Activated CD8-positive, alpha-beta memory T cell treated with anti-CD3 and anti-CD28 coated beads for 36 hours (primary cell): ENCODE measurements around the gene ZXDC. TPM values are rescaled to one million over a fixed set of nuclear protein-coding genes. Genes with fewer than 3 reads are reported as not detected.

ENCODE experiments used
- CTCF ChIA-PET: fragments of 350-600 bp; sonication (Branson Sonifier 250); formaldehyde crosslinking; loops from one replicate; lab custom pipeline; 2021; ENCODE audit warnings: antibody characterized with exemption; lab: Charles Lee
- POLR2A ChIA-PET: fragments of 350-600 bp; sonication (Branson Sonifier 250); formaldehyde crosslinking; loops from one replicate; lab custom pipeline; 2021; ENCODE audit warnings: antibody characterized with exemption; lab: Charles Lee
- total RNA-seq, 2 experiments: library from RNA; stranded (reverse); gene quantifications; one replicate each; pipeline ENCODE4 v1.2.3, GENCODE V29; 2021

The ZXDC gene
- total RNA-seq, 2 experiments from 2014 or later = 20.5 to 21.8 TPM

DNA sequence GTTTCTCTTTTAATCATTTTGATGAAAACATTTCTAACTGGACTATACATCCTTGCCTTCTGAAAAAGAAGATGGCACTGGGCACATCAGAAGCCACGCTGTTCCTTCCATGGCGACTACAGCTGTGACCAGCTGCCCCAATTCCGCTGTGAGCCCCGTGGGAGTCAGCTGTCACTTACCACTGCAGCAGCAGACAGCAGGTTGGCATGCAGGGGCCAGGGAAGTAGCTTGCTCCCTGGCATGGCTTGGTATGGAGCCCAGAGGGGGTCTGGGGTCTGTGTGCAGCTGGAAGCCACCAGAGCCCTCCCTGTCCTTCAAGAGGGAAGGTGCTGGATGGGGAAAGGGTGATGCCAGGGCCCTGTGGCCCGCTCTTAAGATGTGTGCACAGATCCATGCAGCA lies 4.5 kb upstream of the ZXDC start:
- CTCF ChIA-PET = no interaction called here

DNA sequence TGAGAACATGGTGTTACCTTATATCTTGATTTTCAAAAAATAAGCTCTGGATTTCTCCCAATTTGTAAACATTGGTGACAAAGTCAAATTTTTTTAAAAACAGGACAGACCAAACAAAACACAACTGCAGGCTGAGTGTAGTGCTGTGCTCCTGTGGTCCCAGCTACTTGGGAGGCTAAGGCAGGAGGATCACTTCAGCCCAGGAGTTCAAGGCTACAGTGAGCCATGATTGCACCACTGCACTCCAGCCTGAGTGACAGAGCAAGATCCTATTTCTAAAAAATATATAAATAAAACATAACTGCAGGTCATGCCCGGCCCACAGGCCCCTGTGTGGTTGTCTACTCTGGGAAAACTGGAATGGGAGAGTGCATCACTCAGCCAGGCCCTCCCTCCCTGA lies 4.0 kb upstream of the ZXDC start:
- CTCF ChIA-PET = no interaction called here
- POLR2A ChIA-PET = no interaction called here

More for the DNA sequence above, 4.5 kb upstream of the ZXDC start:
- POLR2A ChIA-PET = no interaction called here

DNA sequence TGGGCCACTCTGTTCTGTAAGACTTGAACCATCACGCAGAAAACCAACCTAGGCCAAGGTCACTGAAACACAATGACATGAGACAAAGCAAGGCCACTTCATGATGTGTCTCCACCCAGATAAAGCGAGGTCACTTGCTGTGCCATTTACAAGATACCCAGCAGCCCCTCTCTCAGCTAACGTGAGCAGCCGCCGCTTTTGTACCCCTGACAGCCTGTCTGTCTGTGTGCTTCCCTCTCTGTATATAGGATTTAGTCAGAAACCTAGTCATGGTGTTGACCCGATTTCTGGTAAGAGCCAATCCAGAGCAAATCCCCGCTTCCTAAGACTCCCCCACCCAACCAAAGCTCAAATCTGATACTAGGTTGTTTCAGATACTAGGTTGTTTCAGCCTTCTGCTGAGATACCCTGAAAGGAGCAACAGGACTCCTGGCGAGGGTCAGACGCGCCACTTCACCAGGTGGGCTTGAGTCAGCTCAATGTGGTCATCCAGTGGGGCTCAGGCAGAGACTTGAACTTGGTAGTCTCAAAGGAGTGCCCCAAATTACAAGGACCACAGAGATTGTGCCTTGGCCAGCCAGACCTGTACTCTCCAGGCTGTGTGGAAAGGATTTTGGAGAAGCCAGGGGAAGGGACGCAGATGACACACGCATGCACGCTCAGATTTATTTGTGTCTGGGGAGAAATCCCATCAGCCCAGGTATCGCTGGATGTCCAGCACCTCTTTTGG lies 3.1 kb upstream of the ZXDC start:
- ChIA-PET CTCF (no interaction called here), POLR2A (no interaction called here)

DNA sequence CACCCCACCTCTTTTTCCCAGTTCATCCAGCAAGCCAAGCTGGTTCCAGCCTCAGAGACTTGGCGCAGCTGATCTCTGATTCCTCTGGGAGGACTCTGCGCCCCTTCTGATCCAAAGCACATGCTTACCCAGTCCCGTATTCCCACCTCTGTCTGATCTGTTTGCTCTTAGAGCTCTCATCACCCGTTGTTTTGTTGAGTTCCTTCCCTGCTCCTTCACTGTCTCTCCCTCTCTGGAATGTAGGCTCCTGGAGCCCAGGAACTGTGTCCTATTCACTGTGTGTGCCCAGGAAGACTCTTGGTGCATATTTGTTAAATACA lies 1.3 kb upstream of the ZXDC start:
- ChIA-PET CTCF (interaction anchor here (1.4 kb wide), 1 partner anchor 505 kb away, joined by 5 read pairs; the partner anchor contains the start of gene PLXNA1), POLR2A (no interaction called here)

DNA sequence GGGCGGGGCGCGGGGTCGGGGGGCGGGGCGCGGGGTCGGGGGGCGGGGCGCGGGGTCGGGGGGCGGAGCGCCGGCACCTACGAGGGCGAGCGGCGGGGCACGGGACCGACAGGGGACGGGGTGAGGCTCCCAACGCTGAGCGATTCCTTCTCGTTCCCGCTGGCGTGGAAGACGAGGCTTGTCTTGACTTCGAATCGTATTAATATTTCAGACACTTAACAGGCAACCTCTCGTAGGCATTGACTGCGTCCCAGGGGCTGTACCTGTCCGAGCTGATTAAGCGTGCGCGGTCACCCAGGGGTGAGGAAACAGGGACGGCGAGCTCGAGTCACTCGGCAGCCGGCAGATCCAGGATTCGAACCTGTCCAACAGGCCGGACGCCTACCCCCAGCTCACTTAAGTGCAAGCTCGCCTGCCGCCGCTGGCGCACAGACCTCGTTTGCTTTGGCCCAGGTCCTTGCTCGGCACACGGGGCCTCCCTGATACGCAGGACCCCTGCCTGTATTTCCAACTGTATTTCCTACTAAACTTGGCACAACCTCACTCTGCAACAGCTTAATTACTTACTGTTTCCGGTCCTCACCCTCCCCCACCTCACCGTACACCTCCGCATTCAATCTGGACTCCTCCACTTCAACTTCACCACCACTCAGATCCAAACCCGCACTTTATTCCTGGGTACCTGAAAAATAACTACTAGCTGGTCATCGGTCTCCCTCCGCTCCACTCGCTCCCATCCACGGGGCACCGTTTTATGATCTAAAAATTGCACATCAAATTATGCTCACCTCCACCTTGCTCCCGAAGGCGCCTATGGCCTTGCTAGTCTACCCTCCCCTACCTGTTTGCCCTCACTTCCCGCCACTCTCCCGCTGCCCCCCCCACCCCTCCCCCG lies 722 bp upstream of the ZXDC start:
- ChIA-PET POLR2A (interaction anchor here (0.6 kb wide), 1 partner anchor 339 kb away, joined by 3 read pairs; no protein-coding TSS in a partner anchor), CTCF (interaction anchor here (1.2 to 1.4 kb wide), 2 partner anchors 46 to 506 kb away, joined by 3 to 5 read pairs; partner anchors contain the start of gene PLXNA1)

DNA sequence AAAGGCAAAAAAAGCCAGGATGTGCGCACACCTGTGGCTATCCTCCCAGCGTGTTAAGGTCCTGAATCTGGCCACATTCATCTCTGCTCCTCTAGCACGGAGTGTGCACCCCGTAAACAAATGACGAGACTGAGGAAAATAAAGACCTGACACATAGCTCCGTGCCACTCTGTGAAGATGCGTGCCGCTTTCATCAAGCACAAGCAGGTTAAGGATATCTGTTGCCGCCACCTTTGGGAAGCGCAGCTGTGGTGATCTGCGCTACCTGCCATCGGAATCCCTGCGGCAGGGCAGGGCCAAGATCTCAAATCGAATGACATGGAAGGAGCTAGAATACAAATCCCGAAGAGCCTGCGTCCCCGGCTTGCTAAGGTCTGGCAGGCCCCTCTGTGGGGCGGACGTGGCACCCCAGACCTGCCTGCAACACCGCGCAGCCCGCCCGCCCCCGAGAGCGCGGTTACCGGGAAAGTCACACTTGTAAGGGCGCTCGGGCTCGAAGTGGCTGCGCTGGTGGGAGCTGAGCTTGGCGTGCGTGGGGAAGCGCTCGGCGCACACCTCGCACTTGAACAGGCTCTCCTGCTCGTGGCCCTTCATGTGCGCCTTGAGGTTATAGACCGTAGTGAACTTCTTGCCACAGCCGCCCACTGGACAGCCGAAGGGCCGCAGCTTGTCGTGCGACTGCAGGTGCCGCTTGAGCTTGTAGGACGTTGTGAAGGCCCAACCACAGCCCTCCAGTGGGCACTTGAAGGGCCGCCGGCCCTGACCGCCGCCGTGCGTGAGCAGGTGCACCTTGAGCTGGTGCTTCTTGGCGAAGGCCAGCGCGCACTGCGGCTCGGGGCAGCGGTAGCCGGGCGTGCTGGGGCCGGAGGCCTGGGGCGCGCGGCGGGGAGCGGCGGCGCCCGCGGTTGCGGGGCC lies 936 bp downstream of the ZXDC start:
- POLR2A ChIA-PET = interaction anchor here (0.6 kb wide), 1 partner anchor 879 kb away, joined by 4 read pairs; no protein-coding TSS in a partner anchor
- CTCF ChIA-PET = interaction anchor here (1.2 kb wide), 1 partner anchor 47 kb away, joined by 3 read pairs; no protein-coding TSS in a partner anchor

DNA sequence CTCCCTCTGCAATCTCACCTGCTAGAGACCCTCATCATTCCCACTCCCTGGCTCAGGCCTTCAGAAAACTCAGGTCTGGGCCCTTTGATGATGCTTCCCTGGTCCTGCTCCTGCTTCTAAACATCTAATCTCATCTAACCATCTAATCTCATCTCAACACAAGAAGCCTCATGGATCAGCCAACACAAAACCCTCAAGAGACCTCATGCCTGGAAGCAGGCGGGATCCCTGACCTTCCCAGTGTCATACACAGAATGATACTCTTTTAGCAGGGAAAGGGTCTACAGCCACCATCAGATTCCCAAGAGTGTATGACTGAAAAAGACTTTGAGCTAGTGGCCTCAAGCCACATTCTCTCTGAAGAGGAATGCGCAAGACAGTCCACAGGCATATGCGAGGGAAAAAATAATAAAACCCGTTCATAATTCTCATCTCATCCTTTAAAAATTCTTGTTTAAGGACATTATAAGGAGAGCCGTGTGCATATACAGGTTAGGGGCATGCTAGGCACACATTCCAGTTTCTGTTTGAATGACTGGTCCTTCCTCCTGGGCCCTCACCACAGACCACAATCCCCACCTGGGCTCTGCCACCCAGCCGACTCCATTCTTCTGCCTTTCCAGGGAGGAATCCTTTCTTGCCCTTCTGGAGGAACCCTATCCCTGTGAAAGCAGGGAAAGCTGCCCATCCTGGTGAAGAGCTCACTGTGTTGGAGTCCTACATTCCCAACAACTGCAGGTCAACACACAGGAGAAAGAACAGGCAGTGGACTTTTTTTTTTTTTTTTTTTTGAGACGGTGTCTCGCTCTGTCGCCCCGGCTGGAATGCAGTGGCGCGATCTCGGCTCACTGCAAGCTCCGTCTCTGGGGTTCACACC lies 2.2 kb downstream of the ZXDC start:
- POLR2A ChIA-PET = interaction anchor here (0.6 kb wide), 1 partner anchor 32 kb away, joined by 3 read pairs; no protein-coding TSS in a partner anchor
- CTCF ChIA-PET = no interaction called here

DNA sequence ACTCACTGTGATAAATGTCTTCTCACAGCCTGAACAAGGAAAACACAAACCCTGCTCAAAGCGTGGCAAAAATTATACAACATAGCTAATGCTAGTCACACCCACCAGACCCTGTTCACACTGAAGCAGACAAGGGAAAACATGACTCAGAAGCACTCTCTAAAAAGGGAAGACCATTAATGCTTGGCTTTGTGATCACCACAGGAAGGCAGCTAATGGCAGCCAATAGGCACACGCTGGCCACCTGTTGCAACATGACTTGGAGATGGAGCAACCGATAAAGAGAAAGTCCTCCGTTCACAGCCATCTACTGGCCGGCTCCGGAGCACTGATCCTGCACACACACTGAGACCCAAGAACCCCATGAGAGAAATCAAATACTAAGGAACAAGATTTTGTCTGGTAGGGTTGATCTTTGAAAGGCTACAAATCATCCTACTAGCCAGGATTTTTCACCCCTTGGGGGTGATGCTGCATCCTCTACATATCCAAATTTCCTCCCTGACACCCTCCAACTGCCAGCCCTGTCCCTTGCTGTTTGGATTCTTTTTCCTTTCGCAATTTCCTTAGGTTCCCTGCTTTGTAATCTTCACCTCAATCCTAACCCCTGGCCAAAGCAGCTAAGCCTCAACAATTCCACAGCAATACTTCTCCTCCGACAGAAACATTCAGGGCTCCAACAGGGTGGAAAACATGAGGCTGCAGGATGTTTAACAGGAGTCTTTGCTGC lies 3.2 kb downstream of the ZXDC start:
- CTCF ChIA-PET = no interaction called here
- POLR2A ChIA-PET = no interaction called here

DNA sequence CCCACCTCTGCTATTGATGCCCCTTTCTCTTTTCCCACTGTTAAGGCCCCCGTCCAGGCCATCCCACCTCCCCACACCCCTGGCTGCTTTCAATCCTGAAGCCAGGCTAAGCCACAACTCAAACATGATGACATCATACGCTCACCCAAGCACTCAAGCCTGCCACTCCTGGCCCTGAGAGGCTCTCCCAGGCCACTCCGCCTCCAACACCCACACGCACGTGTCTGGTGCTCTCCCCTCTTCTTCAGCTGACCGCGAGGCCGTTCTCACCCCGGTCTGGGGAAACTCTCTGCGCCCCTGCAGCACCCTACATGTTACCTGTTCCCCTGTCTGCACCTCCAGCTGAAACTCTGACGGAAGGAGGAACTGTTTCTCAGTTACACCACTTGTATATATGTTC lies 6.2 kb downstream of the ZXDC start:
- ChIA-PET POLR2A (no interaction called here), CTCF (no interaction called here)

DNA sequence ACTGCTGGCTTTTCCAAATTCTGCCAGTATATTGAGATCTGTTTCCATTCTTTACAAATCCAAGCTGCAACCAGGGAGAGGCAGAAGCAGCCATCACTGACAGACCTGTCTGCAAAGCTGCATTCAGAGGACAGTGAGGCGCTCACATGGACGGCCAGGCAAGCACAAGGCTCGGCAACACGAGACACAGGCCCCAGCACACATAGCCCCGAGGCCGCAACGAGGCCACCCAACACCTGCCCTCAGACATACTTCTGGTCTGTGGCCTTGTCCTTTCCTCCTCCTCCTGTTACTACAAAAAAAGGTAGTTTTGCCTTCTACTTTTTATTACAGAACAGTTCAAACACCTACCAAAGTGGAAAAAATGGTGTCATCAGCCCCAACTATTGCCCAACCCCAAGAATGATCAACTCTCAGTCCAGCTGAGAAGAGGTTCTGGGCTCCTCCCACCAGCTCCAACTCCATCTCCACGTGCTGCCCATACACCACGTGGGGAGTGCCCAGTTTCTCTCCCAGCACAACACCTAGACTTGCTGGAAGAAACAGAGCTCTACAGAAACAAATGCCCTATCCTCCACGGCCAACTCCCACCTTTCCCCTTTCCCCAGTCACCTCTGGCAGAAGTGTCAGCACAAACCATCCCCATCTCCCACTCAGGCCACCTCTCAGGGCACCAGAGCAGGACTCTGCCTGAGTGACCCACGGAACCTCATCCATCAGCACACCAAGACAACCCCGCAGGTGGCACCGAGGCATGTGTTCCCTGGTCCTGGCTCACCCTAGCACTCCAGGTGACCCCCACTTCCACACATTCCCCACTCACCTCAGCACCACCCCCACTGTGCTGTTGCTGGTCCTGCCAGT lies 7.4 kb downstream of the ZXDC start:
- CTCF ChIA-PET = no interaction called here
- POLR2A ChIA-PET = no interaction called here

DNA sequence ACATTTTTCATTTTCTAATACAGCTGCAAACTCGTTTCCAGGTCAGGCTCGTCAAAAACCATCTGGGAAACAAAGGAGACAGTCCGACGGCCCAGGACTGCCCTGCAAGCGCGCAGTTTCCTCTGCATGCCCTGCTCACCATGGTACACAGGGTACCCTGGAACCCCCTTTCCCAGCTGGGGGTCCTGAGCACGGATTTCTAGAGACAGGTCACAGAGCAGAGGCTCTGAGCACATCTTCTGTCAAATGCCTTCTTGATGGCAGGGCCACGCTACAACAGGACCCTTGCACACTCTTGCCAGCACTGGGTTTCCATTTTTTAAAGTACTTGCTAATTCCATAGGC lies 8.1 kb downstream of the ZXDC start:
- CTCF ChIA-PET = no interaction called here
- POLR2A ChIA-PET = no interaction called here

DNA sequence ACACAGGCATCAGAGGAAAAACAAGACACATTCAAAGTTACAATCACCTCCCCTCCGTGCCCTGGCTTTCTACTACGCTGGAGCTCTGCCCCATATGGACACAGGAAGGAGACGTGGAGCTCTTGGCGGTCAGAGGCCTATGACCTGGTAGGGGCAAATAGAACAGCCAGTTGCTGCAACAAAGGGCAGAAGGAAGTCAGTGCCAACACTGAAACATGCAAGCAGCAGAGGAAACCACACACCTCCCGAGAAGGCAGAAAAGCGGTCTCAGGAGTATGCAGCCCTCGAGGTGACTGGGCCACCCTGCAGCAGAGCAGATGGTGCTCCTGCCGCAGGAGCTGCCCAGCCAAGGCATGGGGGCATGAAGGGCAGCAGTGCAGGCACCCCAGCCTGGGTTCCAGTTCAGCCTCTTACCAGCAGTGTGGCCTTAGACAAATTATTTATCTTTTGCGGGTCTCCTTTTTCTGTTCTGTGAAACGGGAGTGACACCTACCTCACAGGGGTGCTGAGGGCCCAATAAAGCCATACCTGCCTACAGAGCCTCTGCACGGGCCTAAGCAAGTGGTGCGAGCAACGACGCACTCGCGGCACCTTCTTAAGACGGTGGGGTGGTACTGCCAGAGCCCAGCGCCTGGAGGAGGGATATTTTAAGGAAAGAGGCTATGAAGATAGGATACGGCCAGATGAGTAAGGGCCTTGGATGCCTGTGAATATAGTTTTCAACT lies 8.6 kb downstream of the ZXDC start:
- ChIA-PET POLR2A (no interaction called here), CTCF (no interaction called here)

DNA sequence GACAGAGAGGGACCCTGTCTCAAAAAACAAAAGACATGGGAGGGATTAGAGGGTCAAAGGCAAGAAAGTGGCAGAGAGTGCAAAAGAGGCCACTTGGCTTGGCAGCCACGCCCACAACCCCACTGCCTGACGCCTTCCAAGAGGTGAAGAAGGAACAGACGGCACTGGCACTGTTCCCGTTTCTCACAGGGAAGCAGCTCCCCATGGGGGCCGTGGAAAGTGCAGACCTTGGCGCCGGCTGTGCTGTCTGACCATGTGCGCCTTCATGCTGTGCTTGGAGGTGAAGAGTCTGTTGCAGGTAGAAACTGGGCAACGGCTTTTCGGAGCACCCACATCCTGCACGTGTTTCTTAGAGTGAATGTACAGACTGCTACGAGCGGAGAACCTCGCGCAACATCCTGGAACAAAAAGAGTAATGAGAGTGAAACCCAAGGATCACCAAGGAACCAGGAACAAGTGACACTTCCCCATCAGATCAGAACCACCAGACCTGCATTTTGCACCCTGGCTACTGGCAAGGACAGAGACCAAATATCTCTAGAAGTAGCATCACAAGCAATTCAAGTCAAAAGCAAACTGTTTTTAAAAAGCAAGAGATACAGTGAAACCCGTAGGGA lies 9.7 kb downstream of the ZXDC start:
- ChIA-PET CTCF (no interaction called here), POLR2A (no interaction called here)

DNA sequence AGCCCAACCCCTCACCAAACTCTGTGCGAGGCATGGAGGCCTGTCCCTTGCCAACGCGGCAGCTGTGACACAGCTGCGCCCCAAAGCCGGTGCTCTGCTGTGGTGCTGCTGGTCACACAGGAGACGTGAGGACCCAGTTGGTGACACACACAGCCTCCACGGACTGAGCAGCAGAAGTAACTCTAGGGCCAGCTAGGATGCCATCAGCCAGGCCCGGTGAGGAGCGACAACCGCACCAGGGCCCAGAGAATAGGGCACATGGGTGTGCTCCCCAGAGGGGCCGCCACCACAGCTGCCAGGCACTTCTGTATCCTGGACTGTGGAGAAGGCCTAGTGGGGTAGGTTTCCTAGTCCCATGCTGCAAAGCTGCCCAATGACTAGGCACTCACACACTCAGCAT lies 10.7 kb downstream of the ZXDC start:
- CTCF ChIA-PET = no interaction called here
- POLR2A ChIA-PET = no interaction called here

DNA sequence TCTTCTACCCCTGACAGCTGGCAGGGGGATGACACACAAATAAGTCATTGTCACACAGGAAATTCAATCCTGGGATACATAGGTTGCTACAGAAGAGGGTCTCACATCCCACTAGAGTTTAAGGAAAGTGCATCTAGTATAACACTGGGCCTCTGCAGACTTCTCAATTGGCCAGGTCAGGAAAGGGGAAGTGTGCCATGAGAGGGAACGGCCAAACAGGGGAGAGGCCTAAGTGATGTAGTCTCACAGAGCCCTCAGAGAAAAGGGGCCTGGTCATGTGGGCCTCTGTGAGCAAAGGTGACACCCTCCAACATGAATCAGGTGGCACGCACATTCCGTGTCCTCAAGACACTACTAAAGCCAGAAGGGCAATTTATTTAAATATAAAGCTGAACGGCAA lies 11.2 kb downstream of the ZXDC start:
- POLR2A ChIA-PET = no interaction called here
- CTCF ChIA-PET = no interaction called here

DNA sequence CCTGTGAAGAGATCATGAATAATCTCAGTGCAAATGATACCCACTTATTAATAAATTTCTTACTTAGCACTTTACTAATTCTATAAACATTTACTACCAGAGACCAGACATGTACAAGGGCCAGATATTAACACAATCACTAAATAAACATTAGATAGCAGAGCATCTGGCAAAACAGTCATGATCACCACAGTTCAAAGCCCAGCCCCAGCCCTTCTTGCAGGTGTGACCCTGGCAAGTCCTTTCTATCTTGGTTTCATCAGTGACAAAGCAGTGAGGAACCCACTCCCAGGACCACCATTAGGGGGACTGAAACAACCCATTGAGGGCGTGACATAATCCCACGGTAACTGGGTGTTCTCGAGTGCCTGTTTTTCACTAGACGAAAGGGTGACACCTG lies 11.6 kb downstream of the ZXDC start:
- ChIA-PET CTCF (no interaction called here), POLR2A (no interaction called here)
